Heart left ventricle (tissue), 13 donors: ENCODE measurements around the gene ZNF492.

ENCODE experiments used
- POLR2A ChIP-seq, 2 donors: fragments of 450-650 bp; IDR thresholded peaks; one replicate each; pipeline ENCODE4 v1.6.1; 2017; ENCODE audit warnings: antibody characterized with exemption in 2 of 2, mild to moderate bottlenecking in 2 of 2, moderate library complexity in 2 of 2
- TF ChIP-seq, protein P1 (sequence below), 12 donors: fragments of 200-600 bp; sonication (generic) in 4 of 12; IDR thresholded peaks; one replicate each; pipeline versions ENCODE4 v1.5.0 to v1.8.0; 2018 to 2022; ENCODE audit warnings: antibody characterized with exemption in 12 of 12, mild to moderate bottlenecking in 5 of 12
- donor health status: ischemic (EF 13 %, LVEDD 7.1; RV severe dilation, severe dysfunction).
- donor health status: DM: no; HTN: yes; CAD: no.
- donor health status: DM: no; HTN: no; CAD: no.
- donor health status: ischemic (EF 25% LVEDD 6.9; RV normal size, moderate dysfunction).
- donor health status: ischemic (EF 25% LVEDD 5.7; RV mildly dilated, moderate dysfunction).
- donor health status: ischemic (EF 35%, LVEDD 5.7; RV mildly dilated, moderate dysfunction).
- donor health status: nonischemic (EF 11% LVEDD 7.7; RV severe dilation, severe dysfunction).
- donor health status: DM: yes; HTN: yes; CAD: no.
- donor health status: PGD.
- donor health status: ischemic (EF 29% LVEDD 5.4; RV normal size, mild dysfunction).
- donor health status: nonischemic (EF 23%, LVEDD 6.1; RV moderate dilation, normal function).

DNA sequence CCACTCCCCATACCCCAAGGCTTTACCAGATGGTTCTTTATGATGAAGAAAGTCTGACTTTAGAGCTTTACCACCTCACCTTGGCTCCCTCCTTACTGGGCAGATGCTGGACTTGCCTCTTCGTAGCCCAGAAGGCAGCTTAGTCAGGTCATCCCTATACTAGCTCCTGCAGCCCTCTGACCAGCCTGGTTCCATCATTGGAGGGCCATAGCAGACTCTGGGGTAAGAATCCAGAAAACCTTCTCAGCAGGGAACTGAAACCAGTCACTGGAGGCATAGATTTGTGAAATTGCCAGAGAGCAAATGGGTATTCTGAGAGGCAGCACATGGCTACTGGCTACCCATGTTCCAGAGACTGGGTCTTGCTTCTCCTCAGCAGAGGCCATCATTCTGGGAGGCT lies 21.8 kb upstream of the ZNF492 start:
- TF ChIP-seq, protein P1, sequence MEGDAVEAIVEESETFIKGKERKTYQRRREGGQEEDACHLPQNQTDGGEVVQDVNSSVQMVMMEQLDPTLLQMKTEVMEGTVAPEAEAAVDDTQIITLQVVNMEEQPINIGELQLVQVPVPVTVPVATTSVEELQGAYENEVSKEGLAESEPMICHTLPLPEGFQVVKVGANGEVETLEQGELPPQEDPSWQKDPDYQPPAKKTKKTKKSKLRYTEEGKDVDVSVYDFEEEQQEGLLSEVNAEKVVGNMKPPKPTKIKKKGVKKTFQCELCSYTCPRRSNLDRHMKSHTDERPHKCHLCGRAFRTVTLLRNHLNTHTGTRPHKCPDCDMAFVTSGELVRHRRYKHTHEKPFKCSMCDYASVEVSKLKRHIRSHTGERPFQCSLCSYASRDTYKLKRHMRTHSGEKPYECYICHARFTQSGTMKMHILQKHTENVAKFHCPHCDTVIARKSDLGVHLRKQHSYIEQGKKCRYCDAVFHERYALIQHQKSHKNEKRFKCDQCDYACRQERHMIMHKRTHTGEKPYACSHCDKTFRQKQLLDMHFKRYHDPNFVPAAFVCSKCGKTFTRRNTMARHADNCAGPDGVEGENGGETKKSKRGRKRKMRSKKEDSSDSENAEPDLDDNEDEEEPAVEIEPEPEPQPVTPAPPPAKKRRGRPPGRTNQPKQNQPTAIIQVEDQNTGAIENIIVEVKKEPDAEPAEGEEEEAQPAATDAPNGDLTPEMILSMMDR (IDR thresholded peaks at IDR 0.05), result no peak
- TF ChIP-seq POLR2A (IDR thresholded peaks at IDR 0.05), result no peak
